PC-3 (cell line): ENCODE results near the gene FBXO44. TPM values are rescaled to one million over a fixed set of nuclear protein-coding genes. Genes with fewer than 3 reads are reported as not detected.

Experiments
- ATAC-seq: fragments of 200-7000 bp; cut with Tn5 transposase; 2 replicates; pipeline ENCODE4 v1.9.1; 2020; ENCODE audit warnings: mild to moderate bottlenecking, moderate library complexity
- BruUV-seq: library from RNA; stranded (reverse); fragments of 400-500 nt; replicated peaks from 2 replicates; lab custom pipeline; 2021; lab: Mats Ljungman, UMichigan
- CTCF ChIA-PET: fragments of 300-600 bp; sonication (Branson Sonifier 250); formaldehyde crosslinking; loops from one replicate; lab custom pipeline; 2022; ENCODE audit warnings: antibody characterized with exemption; lab: Charles Lee
- POLR2A ChIA-PET: fragments of 300-600 bp; sonication (Branson Sonifier 250); formaldehyde crosslinking; loops from one replicate; lab custom pipeline; 2022; ENCODE audit warnings: antibody characterized with exemption; ENCODE audit not compliant: unreplicated experiment; lab: Charles Lee
- DNase-seq: peaks from one replicate; pipeline ENCODE4 v3.0.0-alpha.2; 2015
- H2AFZ ChIP-seq: fragments of 300-600 bp; sonication (generic); 2 replicates; pipeline ENCODE4 v1.6.0; 2016; ENCODE audit warnings: antibody characterized with exemption, low read length
- H3F3A ChIP-seq: fragments of 300-600 bp; sonication (generic); one replicate; pipeline ENCODE4 v1.6.0; 2017; ENCODE audit warnings: antibody characterized with exemption, low read length, control low read depth, mild to moderate bottlenecking; ENCODE audit not compliant: unreplicated experiment
- H3K27ac ChIP-seq: fragments of 300-600 bp; sonication (generic); 2 replicates; pipeline ENCODE4 v1.5.1; 2016; ENCODE audit warnings: mild to moderate bottlenecking, low read length
- H3K27me3 ChIP-seq: fragments of 300-600 bp; sonication (generic); 2 replicates; pipeline ENCODE4 v1.6.1; 2016; ENCODE audit warnings: low read length, mixed read lengths
- H3K36me3 ChIP-seq: fragments of 300-600 bp; sonication (generic); 2 replicates; pipeline ENCODE4 v1.6.1; 2016; ENCODE audit warnings: low read depth, mixed run types, low read length, mixed read lengths
- H3K4me1 ChIP-seq: fragments of 300-600 bp; sonication (generic); 2 replicates; pipeline ENCODE4 v1.5.1; 2016; ENCODE audit warnings: low read length; ENCODE audit not compliant: insufficient read depth
- H3K4me2 ChIP-seq: fragments of 300-600 bp; sonication (generic); 2 replicates; pipeline ENCODE4 v1.6.0; 2016; ENCODE audit warnings: low read length
- H3K4me3 ChIP-seq: fragments of 300-600 bp; sonication (generic); 2 replicates; pipeline ENCODE4 v1.5.1; 2016; ENCODE audit warnings: mild to moderate bottlenecking, low read length, mixed read lengths
- H3K79me2 ChIP-seq: fragments of 300-600 bp; sonication (generic); 2 replicates; pipeline ENCODE4 v1.6.1; 2017; ENCODE audit warnings: low read length, mixed read lengths
- H3K9ac ChIP-seq: fragments of 300-600 bp; sonication (generic); 2 replicates; pipeline ENCODE4 v1.6.0; 2016; ENCODE audit warnings: mild to moderate bottlenecking, low read length
- H3K9me2 ChIP-seq: fragments of 300-600 bp; sonication (generic); replicated peaks from 2 replicates; pipeline ENCODE4 v1.6.1; 2016; ENCODE audit warnings: mixed run types, low read length, mixed read lengths
- H3K9me3 ChIP-seq: fragments of 300-600 bp; sonication (generic); 2 replicates; pipeline ENCODE4 v1.6.1; 2016; ENCODE audit warnings: low read length, mixed read lengths
- H4K20me1 ChIP-seq: fragments of 300-600 bp; sonication (generic); 2 replicates; pipeline ENCODE4 v1.6.1; 2016; ENCODE audit warnings: low read length, mixed read lengths
- CTCF ChIP-seq: fragments of 300-600 bp; sonication (generic); conservative IDR thresholded peaks from 2 replicates; pipeline ENCODE4 v1.5.1; 2017; ENCODE audit warnings: antibody characterized with exemption, low read depth, mild to moderate bottlenecking, low read length
- EZH2 ChIP-seq: fragments of 300-600 bp; sonication (generic); IDR thresholded peaks from one replicate; pipeline ENCODE4 v1.6.1; 2017; ENCODE audit warnings: antibody characterized with exemption, mild to moderate bottlenecking, low read length; ENCODE audit not compliant: unreplicated experiment
- EZH2phosphoT487 ChIP-seq: fragments of 300-600 bp; sonication (generic); IDR thresholded peaks from 2 replicates; pipeline ENCODE4 v1.6.1; 2018; ENCODE audit warnings: mild to moderate bottlenecking, antibody characterized with exemption, low read length, borderline replicate concordance
- intact Hi-C: fragments of 100-400 bp; cut with micrococcal nuclease; formaldehyde crosslinking; loops from 2 replicates; pipeline ENCODE4 v1.9.0; 2023
- total RNA-seq: library from RNA; depleted of rRNA; stranded (reverse); fragments of >200 nt; gene quantifications from 2 replicates; pipeline ENCODE4 v1.2.3, GENCODE V29; 2014; rRNA removed

FBXO44 gene
- total RNA-seq, 1 experiment from 2014 or later = 23.5 TPM

- H3K4me3 ChIP-seq = no peak overlapping the region
- H3K9me2 ChIP-seq = no peaks in the 10 kb centered on the region
- no peaks in the 10 kb centered on the region for H3K9me3 ChIP-seq
- no peaks in the 10 kb centered on the region for H4K20me1 ChIP-seq
- no peak overlapping the region for H3K4me2 ChIP-seq
- TF ChIP-seq EZH2 (no peak), EZH2phosphoT487 (no peak), CTCF (no peak)
- H3K27ac ChIP-seq = no peak overlapping the region
- ChIA-PET POLR2A (no interaction called here), CTCF (no interaction called here)
- H2AFZ ChIP-seq = no peak overlapping the region
- DNase-seq (no peak), ATAC-seq (no peak)
- no TSS peak for BruUV-seq
- H3K36me3 ChIP-seq = no peaks in the 10 kb centered on the region
- H3F3A ChIP-seq = no peaks in the 10 kb centered on the region
- 0 out of 2 replicates have a peak, but pooled peaks cover 3% of the 10 kb centered on the region for H3K27me3 ChIP-seq
- no peaks in the 10 kb centered on the region for H3K79me2 ChIP-seq
- H3K4me1 ChIP-seq = no peaks in the 10 kb centered on the region
- no peak overlapping the region for H3K9ac ChIP-seq
- intact Hi-C loops = no loop called here
Measured at GRCh38 chr1:11712285-11712684, 57.6 kb downstream of the FBXO44 start.

Other genes with a start within 250 kb of the FBXO44 start
- gene DISP3, start 175.7 kb upstream of the FBXO44 start, total RNA-seq = 0.35 and 0.40 TPM in 2 replicates
- gene FBXO2, start 448 bp upstream of the FBXO44 start, total RNA-seq = 13.4 and 15.3 TPM in 2 replicates
- gene FBXO6, start 9.3 kb downstream of the FBXO44 start, total RNA-seq = 23.5 and 24.6 TPM in 2 replicates
- 127 and 139 TPM in 2 replicates for gene MAD2L2, start 26.3 kb downstream of the FBXO44 start, total RNA-seq
- 0.07 TPM in 1 of 2 replicates, not detected in the other for gene DRAXIN, start 36.8 kb downstream of the FBXO44 start, total RNA-seq
- gene AGTRAP, start 81.3 kb downstream of the FBXO44 start, total RNA-seq = 73.5 and 76.7 TPM in 2 replicates
- not detected in 2 replicates for gene C1orf167, start 107.3 kb downstream of the FBXO44 start, total RNA-seq
- gene MTHFR, start 151.1 kb downstream of the FBXO44 start, total RNA-seq = 13.2 and 24.8 TPM in 2 replicates
- gene CLCN6, start 151.3 kb downstream of the FBXO44 start, total RNA-seq = 6.1 and 12.9 TPM in 2 replicates
- gene NPPA, start 192.9 kb downstream of the FBXO44 start, total RNA-seq = not detected in 2 replicates
- gene NPPB, start 204.1 kb downstream of the FBXO44 start, total RNA-seq = not detected in 2 replicates